ENCODE results near the gene COX6A2.
A peak's percentile ranks its signal among the peaks of the same experiment; 100 is the strongest.
"Not testable (repeated sequence)": the region's sequence is repeated elsewhere in the genome, so short reads cannot be mapped to it uniquely, and the experiment has no call there.

COX6A2 gene

DNA sequence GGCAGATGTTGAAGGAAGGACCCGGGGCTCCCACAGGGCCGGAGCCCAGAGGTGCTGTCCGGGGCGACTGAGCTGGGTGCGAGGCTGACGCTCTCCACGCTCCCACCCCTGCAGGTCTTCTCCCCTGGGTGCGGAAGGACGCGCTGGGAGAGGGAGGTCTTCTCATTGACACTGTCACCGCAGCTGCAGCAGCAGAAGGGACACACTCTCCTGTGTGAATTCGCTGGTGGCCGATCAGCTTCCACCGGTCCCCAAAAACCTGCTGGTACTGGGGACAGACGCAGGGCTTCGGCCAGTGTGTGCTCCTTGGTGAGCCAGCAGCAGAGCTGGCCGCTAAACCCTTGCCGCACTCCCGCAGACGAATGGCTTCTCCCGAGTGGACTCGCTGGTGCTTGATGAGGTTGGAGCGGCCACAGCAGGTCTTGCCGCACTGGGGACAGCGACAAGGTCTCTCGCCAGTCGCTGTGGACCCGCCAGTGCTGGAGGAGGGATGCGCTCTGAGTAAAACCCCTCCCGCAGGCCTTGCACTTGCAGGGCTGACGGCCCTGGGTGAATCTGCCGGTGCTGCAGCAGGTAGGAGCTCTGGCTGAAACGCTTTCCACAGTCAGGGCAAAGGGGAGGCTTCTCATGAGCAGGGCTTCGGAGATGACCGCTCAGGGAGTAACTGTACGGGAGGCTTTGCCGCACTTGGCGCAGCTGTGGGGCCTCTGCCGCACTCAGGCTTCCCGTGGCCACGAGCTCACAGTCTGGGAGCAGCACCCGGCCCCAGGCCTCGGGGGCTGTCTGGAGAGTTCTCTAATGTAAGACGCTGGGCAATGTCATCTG, 8.3 kb upstream of the COX6A2 start:
- DNase-seq = no peak

DNA sequence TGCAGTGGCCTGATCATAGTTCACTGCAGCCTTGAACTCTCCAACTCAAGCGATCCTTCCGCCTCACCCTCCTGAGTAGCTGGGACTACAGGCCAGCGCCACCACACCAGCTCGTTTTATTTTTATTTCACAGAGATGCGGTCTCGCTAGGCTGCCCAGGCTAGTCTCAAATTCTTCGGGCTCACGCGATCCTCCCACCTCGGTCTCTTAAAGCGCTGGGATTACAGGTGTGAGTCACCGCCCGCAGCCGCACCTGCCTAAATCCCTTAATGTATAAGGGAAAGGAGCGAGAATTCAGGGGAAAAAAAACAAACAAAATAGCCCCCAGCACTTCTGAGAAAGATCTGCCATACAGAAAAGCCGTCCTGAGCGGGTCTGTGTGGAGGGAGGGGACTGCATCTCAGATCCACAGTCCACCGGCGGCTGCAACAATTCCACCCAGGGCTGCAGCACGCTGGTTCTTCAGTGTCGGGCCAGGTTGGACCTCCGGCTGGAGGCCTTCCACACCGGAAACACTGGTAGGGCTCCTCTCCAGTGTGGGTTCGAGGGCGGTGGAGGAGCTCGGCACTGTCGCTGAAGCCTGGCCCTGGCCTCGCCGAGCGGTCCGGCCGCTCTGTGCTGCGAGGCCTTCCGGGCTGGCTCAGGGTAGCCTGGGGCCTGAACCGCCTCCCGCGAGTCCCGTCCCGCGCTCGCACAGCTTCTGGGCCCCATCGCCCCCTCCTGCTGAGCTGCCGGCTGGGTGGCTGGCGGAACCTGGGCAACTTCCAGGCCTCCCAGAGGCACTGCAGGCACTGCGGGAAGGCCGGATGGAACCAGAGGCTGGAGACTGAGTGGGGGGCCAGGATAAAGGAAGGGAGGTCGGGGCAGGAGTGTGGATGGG, 7.4 kb upstream of the COX6A2 start:
- DNase-seq = no peak

DNA sequence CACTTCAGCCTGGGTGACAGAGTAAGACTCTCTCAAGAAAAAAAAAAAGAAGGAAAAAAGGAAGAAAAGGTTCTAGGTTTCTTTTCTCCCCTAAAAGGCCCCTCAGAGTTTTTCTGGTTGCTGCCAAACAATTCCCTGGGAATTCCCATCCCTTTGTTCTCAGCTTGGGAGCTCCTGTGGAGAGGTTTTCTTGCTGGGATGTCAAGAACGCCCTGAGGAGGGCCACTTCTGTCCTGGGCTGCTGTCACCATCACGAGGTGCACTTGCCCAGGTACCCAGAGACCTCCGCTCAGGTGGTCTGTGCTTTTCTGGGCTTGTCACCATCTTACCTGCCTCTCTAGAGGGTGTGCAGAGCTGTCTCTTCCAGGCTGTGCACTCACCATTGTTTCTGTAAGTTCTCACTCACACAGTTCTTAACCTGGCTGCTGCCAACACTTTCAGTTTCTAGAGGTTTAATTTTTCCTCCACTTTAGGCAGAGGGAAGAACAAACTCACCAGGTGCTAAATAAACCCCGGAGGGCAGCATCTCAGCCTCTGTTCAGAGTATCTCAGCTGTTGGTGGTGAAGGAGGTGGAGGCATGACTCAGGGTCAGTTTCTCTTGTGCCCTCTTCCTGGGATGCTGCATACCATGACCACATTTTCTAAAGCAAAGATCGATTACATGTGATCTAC, 2.4 kb upstream of the COX6A2 start:
- no peak for DNase-seq

DNA sequence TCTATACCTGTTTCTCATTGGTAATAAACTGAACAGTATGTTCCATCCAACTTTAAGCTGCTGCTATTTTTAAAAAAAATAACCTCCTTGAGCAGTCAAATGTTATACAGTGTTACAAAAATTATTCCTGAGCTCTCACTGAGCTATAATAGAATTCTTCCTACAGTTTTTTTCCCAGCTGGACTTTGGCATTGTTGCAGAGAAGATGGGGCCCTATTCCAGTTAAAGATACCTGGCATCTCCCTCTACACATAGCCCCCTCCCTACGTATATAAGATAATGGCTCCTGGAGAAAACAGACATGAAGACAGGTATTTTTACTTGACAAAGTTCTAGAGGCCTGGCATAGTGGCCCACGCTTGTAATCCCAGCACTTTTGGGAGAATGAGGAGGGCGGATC, 1.6 kb upstream of the COX6A2 start:
- DNase-seq = no peak

GRCh38 chr16:31429314-31429713, 1.2 kb upstream of the COX6A2 start:
- DNase-seq = no peak

- DNase-seq = no peak
Measured at GRCh38 chr16:31428638-31429247, 583 bp upstream of the COX6A2 start.

DNA sequence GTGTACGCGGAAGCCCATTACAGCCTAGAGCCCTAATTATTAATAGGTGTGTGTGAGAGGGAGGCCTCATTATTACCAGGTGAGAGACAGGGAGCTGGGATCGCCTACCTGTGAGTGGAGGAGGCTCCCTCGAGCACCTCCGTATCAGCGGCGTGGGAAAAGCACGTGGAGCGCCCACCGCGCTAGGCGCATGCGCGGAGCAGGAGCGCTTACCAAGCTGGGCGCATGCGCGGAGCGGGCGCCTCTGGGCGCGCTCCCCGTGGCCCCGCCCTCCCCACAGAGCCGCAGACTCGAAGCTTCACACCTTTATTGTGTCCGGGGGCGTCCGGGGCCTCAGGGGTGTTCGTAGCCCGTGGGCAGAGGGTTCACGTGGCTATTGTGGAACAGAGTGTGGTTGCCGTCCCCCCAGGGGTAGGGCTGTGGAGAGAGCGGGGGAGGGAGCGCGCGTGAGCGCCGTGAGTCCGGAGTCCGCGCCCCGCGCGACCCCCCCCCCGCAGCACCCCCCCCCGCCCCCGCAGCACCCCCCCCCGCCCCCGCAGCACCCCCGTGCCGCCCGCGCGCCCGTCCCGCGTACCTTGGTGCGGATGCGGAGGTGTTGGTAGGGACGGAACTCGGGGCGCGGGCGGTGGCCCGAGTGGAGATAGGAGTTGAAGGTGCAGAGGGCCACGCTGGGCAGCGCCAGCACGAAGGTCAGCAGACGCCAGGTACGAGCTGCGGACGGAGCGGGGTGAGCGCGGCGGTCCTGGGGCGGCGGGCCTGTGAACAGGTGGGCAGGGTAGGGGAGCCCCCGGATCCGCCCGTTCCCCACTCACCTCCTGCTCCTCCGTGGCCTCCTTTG, 500 bp downstream of the COX6A2 start:
- peak; percentile 76 for DNase-seq

- no peak for DNase-seq
Measured at GRCh38 chr16:31423801-31424200, 4.4 kb downstream of the COX6A2 start.

DNA sequence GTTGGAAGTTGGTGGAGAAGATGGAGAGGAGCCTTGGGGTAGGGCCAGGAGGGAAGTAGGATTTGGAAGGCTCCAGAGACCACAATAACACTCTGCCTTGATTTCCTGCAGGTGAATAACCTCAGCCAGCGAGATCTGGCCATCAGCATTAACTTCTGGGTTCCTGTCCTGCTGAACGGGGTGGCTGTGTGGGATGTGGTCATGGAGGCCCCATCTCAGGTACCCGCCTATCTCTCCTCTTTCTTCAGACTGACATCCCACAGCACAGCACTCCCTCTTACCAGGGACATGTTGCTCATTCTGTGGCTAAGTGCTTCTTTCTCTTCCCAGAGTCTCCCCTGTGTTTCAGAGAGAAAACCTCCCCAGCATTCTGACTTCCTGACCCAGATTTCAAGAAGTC, 4.9 kb downstream of the COX6A2 start:
- no peak for DNase-seq

GRCh38 chr16:31421587-31421986, 6.6 kb downstream of the COX6A2 start:
- DNase-seq = peak; percentile 27

- no peak for DNase-seq
Measured at GRCh38 chr16:31420037-31420436, 8.1 kb downstream of the COX6A2 start.

- no peak for DNase-seq
Measured at GRCh38 chr16:31417916-31418315, 10.2 kb downstream of the COX6A2 start.

DNA sequence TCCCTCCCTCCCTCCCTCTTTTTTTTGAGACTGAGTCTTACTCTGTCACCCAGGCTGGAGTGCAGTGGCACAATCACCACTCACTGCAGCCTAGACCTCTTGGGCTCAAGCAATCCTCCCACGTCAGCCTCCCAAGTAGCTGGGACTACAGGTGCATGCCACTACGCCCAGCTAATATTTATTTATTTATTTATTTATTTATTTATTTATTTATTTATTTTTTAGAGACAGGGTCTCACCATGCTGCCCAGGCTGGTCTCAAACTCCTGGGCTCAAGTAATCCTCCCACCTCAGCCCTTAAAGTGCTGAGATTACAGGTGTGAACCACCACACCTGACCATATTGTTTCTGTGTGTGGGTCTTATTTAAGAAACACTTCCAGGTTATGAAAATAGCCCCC, 11.1 kb downstream of the COX6A2 start:
- DNase-seq = not testable (repeated sequence)

DNA sequence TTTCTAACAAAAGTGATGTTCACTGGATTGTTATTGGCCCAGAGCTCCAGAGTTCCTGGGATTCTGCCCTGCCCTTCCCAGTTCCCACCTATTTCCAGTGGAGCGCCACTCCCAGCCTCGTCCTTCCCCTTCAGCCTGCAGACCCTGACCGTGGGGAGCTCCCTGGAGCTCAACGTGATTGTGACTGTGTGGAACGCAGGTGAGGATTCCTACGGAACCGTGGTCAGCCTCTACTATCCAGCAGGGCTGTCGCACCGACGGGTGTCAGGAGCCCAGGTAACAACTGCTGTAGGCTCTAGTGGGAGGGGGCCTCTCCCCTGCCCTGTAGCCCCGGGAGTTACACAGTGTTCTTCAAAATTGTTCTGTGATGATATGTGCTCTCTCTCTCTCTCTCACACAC, 11.8 kb downstream of the COX6A2 start:
- no peak for DNase-seq

DNA sequence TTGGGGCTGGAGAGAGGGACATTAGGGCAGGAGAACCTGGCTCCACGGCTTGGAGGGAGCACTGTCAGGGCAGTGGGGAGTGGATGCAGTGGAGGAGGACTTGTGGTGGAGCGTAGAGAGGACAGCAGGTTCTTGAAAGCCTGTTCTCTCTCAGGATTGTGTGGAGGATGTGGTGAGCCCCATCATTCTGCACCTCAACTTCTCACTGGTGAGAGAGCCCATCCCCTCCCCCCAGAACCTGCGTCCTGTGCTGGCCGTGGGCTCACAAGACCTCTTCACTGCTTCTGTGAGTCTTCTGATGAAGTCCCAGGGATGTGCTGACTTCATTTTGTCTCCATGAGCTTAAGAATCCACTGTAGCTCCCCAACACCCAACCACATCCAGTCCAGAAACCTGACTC, 13.5 kb downstream of the COX6A2 start:
- DNase-seq = no peak

DNA sequence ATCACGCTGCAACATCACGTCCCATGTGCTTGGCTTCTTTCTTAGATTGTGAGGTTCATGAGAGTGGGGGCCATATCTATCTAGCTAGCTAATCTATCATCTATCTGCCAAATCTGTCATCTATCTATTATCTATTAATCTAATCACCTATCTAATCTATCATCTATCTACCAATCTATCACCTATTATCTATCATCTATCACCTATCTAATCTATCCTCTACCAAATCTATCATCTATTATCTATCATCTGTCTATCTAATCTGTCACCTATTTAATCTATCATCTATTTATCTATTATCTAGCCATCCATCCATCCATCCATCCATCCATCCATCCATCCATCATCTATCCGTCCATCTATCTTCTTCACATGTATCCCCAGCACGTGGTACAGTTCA, 14.2 kb downstream of the COX6A2 start:
- DNase-seq = no peak

DNA sequence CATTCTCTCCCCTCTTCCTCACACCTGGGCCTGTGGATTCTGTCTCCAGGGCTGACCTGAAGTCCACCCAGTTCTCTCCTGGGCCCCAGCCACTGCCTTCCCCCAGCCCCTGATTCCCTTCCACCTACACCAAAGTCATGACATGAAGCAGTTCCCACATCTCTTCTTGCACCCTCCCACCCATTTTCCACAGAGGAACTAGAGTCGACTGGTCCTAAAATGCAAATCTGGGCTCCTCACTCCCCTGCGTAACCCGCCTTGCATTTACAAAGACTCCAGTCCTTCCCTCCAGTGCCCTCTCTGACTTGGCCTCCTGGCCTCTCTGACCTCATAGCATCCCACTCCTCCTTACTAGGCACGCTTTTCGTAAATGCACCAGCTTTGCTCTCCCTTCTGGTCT, 14.8 kb downstream of the COX6A2 start:
- no peak for DNase-seq

DNA sequence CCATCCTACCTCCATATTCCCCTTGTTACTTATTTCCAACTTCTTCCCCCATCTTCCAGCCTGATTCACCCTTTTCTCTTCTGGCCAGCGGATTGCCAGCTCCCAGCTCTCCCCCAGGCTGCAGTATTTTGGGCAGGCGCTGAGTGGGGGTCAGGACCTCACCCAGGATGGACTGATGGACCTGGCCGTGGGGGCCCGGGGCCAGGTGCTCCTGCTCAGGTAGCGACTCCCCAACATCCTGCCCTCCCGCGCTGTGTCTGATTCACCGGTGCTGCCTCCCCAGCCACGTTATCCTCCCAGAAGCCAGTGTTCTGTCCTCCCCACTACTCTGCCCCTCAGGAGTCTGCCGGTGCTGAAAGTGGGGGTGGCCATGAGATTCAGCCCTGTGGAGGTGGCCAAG, 15.4 kb downstream of the COX6A2 start:
- DNase-seq = no peak

DNA sequence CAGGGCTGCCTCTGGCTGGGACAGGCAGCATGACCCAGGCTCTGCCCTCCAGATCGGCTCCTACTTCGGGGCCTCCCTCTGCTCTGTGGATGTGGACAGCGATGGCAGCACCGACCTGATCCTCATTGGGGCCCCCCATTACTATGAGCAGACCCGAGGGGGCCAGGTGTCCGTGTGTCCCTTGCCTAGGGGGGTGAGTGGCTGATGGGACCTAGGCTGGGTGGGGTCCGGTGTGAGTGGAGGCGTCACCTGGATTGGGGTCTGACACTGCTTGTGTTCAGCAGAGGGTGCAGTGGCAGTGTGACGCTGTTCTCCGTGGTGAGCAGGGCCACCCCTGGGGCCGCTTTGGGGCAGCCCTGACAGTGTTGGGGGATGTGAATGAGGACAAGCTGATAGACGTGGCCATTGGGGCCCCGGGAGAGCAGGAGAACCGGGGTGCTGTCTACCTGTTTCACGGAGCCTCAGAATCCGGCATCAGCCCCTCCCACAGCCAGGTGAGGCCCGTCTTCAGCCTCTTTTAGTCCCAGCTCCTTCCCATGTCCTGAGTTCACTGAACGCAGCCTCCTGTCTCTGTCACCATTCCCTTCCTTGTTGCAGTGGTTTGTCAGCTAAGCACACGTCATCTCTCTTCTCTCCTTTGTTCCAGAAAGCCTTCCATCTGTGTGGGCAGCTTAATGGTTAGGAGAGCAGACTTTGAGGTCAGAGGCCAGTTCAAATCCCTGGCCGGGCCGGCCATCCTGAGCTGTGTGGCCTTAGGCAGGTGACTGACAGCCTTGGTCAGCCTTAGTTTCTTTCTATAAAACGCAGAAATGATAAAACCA, 16.9 kb downstream of the COX6A2 start:
- DNase-seq = no peak

GRCh38 chr16:31410082-31410481, 18.1 kb downstream of the COX6A2 start:
- DNase-seq = no peak

DNA sequence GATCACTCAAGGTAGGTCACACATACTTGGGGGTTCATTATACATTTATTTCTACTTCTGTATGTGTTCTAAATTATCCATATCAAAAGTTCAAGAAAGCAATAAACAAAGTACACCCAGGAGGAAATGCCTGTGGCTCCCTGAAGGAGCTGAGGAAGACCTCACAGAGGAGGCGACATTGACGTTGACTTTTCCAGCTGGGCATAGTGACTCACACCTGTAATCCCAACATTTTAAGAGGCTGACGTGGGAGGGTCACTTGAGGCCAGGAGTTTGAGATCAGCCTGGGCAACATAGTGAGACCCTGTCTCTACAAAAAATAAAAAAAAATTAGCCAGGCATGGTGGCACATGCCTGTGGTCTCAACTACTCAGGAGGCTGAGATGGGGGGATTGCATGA, 18.7 kb downstream of the COX6A2 start:
- DNase-seq = no peak

Measured in activated T-cell treated with anti-CD3 and anti-CD28 coated beads, Interleukin-2, amount 50 U/mL, for 1 hour (primary cell).